GM18520 (cell line): ENCODE results near the gene MIOX.

ENCODE experiments used
- ATAC-seq: cut with Tn5 transposase; IDR thresholded peaks from one replicate; pipeline ENCODE4 v1.9.1; 2021; ENCODE audit not compliant: unreplicated experiment

MIOX gene

DNA sequence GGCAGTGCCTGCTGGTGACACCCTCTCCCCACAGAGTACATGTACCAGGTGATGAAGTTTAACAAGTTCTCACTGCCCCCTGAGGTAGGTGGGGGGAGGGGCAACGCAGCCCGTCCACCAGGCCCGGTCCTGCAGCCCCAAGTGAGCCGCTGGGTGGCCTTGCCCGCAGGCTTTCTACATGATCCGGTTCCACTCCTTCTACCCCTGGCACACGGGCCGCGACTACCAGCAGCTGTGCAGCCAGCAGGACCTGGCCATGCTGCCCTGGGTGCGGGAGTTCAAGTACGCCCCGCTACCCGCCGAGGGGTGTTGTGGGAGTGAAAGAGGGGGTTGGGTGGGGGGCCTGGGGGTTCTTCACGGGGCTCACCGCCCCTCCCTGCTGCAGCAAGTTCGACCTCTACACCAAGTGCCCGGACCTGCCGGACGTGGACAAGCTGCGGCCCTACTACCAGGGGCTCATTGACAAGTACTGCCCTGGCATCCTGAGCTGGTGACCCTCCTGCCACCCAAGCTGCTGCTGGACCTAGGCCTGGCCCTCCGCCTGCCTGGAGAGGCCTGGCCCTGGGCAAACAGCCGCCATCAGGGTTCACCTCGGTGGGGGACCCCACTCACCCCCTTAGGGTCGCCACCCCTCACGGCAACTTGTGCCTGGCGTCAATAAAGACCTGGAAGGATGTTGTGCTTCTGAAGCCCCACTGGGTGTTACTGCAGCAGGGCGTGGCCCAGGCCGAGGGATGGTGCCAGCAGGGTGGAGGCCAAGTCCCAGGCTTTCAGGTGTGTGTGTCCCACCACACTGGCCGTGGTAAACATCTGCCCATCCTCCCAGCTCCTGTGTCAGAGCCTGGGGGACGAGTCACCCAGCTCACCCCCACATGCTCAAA is 2.9 kb downstream of the MIOX start:
- no peak for ATAC-seq

- no peak for ATAC-seq
Observed at GRCh38 chr22:50490531-50491308, 4.1 kb downstream of the MIOX start.

DNA sequence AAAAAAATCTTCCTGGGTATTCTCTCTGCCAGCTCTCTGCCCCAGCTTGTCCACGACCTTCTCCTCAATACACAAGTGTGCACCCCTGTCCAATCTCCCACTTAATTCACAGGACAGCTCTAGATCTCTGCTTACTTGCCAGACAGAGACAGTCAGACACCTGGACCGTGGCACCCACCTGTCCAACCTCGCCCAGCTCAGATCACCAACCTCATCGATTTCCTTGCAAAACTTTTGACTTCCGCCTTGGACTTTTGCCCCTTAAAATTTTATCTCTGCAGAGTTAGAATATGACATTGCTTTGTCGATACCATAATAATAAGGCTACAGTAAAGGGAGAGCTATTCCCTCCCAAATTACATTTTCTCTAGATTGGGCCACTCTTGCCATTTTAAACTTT is 10.4 kb downstream of the MIOX start:
- ATAC-seq, result no peak

- ATAC-seq, result no peak
Observed at GRCh38 chr22:50498322-50498890, 11.7 kb downstream of the MIOX start.

DNA sequence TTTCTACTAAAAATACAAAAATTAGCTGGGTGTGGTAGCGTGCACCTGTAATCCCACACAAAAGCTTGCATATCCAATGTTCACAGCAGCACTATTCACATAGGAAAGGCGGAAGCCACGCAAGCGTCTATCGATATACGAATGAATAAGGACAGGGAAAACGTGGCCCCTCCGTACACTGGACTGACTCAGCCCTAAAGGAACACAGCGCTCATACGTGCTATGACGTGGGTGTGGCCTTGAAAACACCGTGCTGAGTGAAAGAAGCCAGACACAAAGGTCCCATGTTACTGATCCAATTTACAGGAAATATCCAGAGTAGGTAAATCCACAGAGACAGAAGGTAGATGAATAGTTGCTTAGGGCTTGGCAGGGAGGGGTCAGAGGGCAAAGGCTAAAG is 13.8 kb downstream of the MIOX start:
- ATAC-seq, result no peak

DNA sequence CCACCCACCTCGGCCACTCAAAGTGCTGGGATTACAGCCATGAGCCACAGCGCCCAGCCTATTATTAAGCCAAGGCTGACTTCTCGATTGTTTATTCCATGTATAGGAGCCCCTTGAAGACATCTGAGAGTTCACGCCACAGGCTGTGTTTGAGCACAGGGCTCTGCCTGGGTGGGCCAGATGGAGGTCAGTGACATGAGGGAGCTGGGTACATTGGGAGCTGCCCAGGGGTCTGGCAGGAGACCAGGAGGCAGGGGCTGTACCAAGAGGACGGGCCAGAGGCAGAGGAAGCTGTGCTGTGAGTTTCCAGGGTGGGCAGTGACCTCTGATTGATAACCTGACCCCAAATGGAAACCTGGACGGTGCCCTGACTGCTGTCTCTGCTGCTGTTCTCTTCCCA is 15.4 kb downstream of the MIOX start:
- no peak for ATAC-seq

DNA sequence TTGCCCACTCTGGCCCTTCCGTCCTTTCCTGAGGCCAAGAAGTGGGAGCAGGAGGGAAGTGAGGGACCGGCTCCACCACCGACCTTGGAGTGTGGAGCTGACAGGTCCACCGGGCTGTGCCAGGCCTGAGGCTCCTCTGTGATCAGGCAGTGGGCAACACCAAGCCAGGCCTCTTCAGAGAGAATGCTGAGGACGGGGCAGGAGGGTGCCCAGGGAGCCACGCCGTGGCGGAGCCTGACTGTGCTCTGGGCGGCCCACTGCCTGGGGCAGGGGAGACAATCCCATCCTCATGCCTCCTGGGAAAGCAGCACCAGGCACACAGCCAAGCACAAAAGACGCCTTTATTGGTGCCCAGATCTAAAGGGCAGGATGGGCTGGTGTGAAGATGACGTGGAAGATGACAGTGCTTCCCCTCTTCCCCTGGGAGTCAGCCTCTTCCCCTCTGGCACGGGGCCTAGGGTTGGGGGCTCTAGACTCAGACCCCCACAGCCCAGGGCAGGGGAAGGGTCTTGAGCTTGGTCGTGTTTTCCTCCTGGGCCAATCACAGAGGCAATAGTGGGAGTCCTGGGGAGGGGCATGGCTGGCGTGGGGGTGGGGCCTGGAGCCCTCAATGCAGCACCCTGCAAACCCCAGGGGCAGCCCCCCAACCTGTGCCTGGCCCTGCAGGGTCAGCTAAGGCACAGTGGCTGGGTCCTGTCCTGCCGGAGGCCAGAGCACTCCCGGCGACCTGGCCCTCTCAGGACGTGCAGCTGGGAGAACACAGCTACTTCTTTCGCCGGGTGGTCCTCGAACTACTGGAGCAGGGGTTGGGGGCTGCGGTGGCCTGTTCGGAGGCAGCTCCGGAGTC is 16.2 kb downstream of the MIOX start:
- ATAC-seq, result no peak

DNA sequence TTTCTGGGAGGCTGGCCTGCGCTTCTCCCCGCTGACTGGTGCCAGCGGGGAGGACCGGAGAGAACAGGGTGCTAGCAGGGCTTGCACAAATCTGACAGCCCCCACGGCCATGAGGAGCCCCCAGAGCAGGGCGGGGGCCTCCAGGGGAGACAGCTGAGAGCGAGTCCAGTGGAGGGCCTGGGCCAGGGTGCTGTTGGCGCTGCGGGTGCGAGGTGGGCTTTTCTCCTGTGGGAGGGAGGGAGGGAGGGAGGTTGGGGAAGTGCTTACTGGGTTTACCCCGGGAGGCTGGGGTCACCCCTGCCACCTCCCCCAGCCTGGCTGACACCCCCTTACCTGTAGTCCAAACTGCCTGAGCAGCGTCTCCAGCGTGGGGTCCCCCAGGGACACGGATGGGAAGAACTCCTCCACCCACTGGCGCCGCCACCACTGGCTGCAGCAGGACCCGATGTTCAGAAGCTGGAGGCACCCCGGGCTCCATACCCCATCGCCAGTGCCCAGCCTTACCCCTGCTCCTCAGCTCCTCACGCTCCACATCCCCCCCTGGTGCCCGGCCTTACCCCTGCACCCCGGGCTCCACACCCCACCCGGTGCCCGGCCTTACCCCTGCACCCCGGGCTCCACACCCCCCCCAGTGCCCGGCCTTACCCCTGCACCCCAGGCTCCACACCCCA is 17.0 kb downstream of the MIOX start:
- no peak for ATAC-seq

GRCh38 chr22:50504369-50505211 is 17.9 kb downstream of the MIOX start:
- ATAC-seq, result no peak

DNA sequence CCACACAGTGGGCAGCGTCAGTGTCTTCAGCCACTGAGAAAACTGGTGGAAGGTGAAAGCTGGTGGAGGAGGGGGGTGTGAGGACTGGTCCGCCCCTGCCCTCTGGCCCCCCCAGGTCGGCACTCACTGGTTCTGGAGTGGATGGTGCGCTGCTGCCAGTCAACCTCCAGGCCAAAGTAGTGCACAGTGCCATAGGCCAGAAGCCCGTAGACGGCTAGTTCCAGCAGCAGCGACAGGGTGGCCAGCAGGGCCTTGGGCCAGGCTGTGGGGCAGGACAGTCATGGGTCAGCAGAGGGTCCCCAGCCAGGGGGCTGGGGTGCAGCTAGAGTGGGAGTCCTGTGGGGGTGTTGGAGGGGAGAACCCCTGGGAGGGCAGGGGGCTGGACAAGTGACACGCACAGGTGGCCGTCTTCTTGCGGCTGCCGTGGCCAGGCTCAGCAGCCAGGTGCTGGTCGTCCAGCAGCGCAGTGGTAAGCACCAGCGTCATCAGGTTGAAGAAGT is 18.7 kb downstream of the MIOX start:
- ATAC-seq, result no peak

GRCh38 chr22:50505776-50506610 is 19.3 kb downstream of the MIOX start:
- ATAC-seq, result no peak

- ATAC-seq, result no peak
Observed at GRCh38 chr22:50506611-50507420, 20.2 kb downstream of the MIOX start.

DNA sequence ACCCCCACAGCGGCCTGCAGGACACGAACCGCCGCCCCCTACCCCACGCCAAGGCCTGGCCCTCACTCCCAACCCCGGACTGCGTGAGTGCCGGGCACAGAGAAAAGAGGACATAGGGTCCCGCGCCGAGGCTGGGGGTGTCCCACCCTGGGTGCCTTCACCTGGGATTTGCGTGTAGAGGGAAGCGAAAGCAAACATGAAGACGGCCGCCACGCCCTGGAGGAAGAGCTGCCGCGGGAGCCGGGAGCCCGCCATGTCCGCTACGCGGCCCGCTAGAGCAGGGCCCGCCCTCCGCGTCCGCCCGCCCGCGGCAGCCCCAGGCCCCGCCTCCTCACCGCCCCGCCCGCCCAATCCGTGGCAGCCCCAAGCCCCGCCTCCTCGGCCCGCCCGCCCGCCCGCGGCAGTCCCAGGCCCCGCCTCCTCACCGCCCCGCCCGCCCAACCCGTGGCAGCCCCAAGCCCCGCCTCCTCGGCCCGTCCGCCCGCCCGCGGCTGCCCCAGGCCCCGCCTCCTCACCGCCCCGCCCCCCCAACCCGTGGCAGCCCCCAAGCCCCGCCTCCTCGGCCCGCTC is 20.8 kb downstream of the MIOX start, which contains the start of gene LMF2:
Gene LMF2 (minus strand): TSS at position 282 of the 570 bp plus-strand sequence. CDS start 27 bp downstream, at position 255.
- ATAC-seq, result peak; percentile 33

DNA sequence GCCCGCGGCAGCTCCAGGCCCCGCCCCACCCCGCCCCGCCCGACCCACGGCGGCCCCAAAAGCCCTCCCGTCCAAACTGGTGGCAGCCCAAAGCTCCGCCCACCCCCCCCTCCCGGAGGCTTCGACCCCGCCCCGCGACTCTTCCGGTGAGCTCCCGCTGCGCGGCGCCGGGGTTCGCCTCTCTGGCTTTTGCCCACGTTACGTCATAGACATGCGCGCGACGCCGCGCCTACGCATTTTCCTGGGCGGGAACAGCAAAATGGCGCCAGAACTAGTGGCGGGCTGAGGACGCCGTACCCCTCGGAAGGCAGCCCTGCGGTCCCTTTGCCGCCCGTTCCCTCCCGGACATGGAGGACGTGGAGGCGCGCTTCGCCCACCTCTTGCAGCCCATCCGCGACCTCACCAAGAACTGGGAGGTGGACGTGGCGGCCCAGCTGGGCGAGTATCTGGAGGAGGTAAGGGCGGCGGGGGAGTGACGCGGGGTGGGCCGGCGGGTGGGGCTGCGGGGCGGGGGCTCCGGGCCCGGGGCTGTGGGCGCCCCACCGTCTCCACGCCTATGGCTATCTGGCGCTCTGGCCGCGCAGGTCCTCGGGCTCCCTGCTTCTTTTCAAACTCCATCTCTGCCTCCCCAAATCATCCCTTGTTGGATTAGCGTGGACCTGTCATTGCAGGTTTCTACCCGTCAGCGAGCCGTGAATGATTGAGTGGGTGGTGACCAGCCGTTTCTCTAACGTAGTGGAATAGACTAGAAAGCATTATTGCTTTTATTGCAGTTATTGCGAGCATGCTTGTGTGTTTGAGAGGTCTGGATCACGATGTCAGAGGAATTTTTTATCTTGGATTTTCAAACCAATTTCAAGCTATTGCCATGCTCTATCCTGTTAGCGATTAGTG is 21.6 kb downstream of the MIOX start, which contains the start of gene NCAPH2:
Gene NCAPH2 (plus strand): TSS at position 234 of the 894 bp plus-strand sequence. CDS start 114 bp downstream, at position 348.
- peak; percentile 76 for ATAC-seq

DNA sequence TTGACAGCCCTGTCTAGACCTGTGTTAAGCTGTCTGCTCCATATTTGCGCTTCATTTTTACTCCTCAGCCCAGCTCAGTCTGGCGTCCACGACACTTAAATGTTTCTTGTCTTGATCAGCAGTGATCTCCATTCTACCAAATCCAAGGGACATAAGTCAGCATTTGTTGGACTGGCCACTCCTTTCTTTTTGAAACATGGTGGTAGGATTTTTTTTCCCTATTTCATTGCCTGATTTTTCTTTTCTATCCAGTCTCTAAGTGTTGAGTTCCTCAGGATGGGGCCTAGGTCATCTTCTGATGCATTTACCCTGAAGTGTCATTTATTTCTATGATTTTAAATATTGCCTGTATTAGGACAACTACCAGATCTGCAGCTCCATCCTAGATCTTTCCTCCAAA is 22.2 kb downstream of the MIOX start:
- no peak for ATAC-seq

GRCh38 chr22:50513175-50513574 is 26.5 kb downstream of the MIOX start:
- no peak for ATAC-seq
